Neuronal stem cell (in vitro differentiated cells): ENCODE data around the gene DLG5.

Experiments
- DNase-seq: peaks from one replicate; pipeline ENCODE4 v3.0.0-alpha.2; 2013; ENCODE audit warnings: low spot score
- H2AFZ ChIP-seq: one replicate; pipeline ENCODE4 v1.6.1; 2013; ENCODE audit warnings: mild to moderate bottlenecking, low read length, inconsistent platforms
- H2AK5ac ChIP-seq: 2 replicates; pipeline ENCODE4 v1.6.1; 2013; ENCODE audit warnings: low read depth, mild to moderate bottlenecking, inconsistent platforms, low read length, moderate library complexity, mixed read lengths
- H2BK120ac ChIP-seq: 2 replicates; pipeline ENCODE4 v1.6.1; 2013; ENCODE audit warnings: low read depth, mild to moderate bottlenecking, inconsistent platforms, low read length, moderate library complexity, mixed read lengths
- H2BK12ac ChIP-seq: one replicate; pipeline ENCODE4 v1.6.1; 2013; ENCODE audit warnings: low read length, inconsistent platforms
- H2BK15ac ChIP-seq: 2 replicates; pipeline ENCODE4 v1.6.1; 2013; ENCODE audit warnings: mild to moderate bottlenecking, low read length, inconsistent platforms, mixed read lengths
- H2BK5ac ChIP-seq: one replicate; pipeline ENCODE4 v1.6.1; 2013; ENCODE audit warnings: inconsistent platforms, mild to moderate bottlenecking, low read length, moderate library complexity
- H3K14ac ChIP-seq: one replicate; pipeline ENCODE4 v1.6.1; 2013; ENCODE audit warnings: low read length, inconsistent platforms
- H3K18ac ChIP-seq: 2 replicates; pipeline ENCODE4 v1.6.1; 2013; ENCODE audit warnings: low read length, inconsistent platforms
- H3K23ac ChIP-seq: 2 replicates; pipeline ENCODE4 v1.6.1; 2013; ENCODE audit warnings: low read depth, mild to moderate bottlenecking, mixed read lengths, low read length, inconsistent platforms; ENCODE audit not compliant: poor library complexity
- H3K27ac ChIP-seq: replicated peaks from 3 replicates; pipeline ENCODE4 v1.5.1; 2013; ENCODE audit warnings: low read length, inconsistent platforms
- H3K27me3 ChIP-seq, 3 experiments: 2 replicates each; pipeline ENCODE4 v1.6.1; 2013; ENCODE audit warnings: low read length in 3 of 3, mild to moderate bottlenecking in 2 of 3, inconsistent platforms in 1 of 3, low read depth in 1 of 3, mixed read lengths in 1 of 3, moderate library complexity in 1 of 3; ENCODE audit not compliant: control insufficient read depth in 3 of 3, insufficient read depth in 3 of 3
- H3K36me3 ChIP-seq, 2 donors: replicated peaks in 1 of 2; 2 replicates each; pipeline ENCODE4 v1.6.1; 2013; ENCODE audit warnings: low read length in 2 of 2; ENCODE audit not compliant: control insufficient read depth in 2 of 2, insufficient read depth in 2 of 2
- H3K4ac ChIP-seq: 2 replicates; pipeline ENCODE4 v1.6.1; 2013; ENCODE audit warnings: inconsistent platforms, mild to moderate bottlenecking, low read length, moderate library complexity
- H3K4me1 ChIP-seq, 2 donors: 1 replicate in 1 of 2; 2 replicates in 1 of 2; pipeline ENCODE4 v1.6.1; 2013; ENCODE audit warnings: low read length in 2 of 2, low read depth in 1 of 2; ENCODE audit not compliant: control insufficient read depth in 2 of 2, insufficient read depth in 1 of 2
- H3K4me2 ChIP-seq: one replicate; pipeline ENCODE4 v1.6.1; 2013; ENCODE audit warnings: mild to moderate bottlenecking, low read length, inconsistent platforms; ENCODE audit not compliant: insufficient read depth, poor library complexity, severe bottlenecking
- H3K4me3 ChIP-seq, 2 donors: 2 replicates each; pipeline ENCODE4 v1.5.1; 2013; ENCODE audit warnings: low read length in 2 of 2, mild to moderate bottlenecking in 2 of 2, inconsistent platforms in 1 of 2, moderate library complexity in 1 of 2
- H3K79me1 ChIP-seq: one replicate; pipeline ENCODE4 v1.6.1; 2013; ENCODE audit warnings: low read depth, mild to moderate bottlenecking, inconsistent platforms, low read length, moderate library complexity
- H3K9ac ChIP-seq: one replicate; pipeline ENCODE4 v1.6.1; 2013; ENCODE audit warnings: mild to moderate bottlenecking, low read depth, low read length, inconsistent platforms; ENCODE audit not compliant: poor library complexity
- H3K9me3 ChIP-seq, 2 donors: replicated peaks in 1 of 2; 2 replicates each; pipeline versions ENCODE3 to v1.6.1; 2013; ENCODE audit warnings: low read length in 2 of 2, mild to moderate bottlenecking in 2 of 2, inconsistent platforms in 1 of 2, low read depth in 1 of 2, mixed read lengths in 1 of 2, moderate library complexity in 1 of 2; ENCODE audit not compliant: control insufficient read depth in 2 of 2, insufficient read depth in 1 of 2
- H4K8ac ChIP-seq: one replicate; pipeline ENCODE4 v1.6.1; 2013; ENCODE audit warnings: low read depth, mild to moderate bottlenecking, inconsistent platforms, low read length, moderate library complexity
- H4K91ac ChIP-seq: one replicate; pipeline ENCODE4 v1.6.1; 2013; ENCODE audit warnings: low read length, low read depth, mild to moderate bottlenecking, inconsistent platforms; ENCODE audit not compliant: poor library complexity
- WGBS, 2 donors: extraction: QIAGEN DNeasy Blood & Tissue Kit; methylation state at CpG; one replicate each; pipeline ENCODE4 v1.1.7; 2013; ENCODE audit warnings: missing lambda C conversion rate in 2 of 2, mixed read lengths in 1 of 2; ENCODE audit not compliant: insufficient read length in 2 of 2, insufficient replicate concordance in 1 of 2; ENCODE audit errors: extremely low coverage in 2 of 2; 5-methylcytosine and 5-hydroxymethylcytosine counted together

Gene DLG5

GRCh38 chr10:77892021-77892739, 34.4 kb downstream of the DLG5 start:
- Histone ChIP-seq H3K36me3 (no peaks in the 10 kb centered on the region), H3K4me1 (peaks cover 38 to 55% of the 10 kb centered on the region in 2 donors), H3K79me1 (peaks cover 7% of the 10 kb centered on the region), H3K23ac (peak overlapping the region; percentile 12), H2AFZ (peak overlapping the region; percentile 32), H3K4ac (no peak overlapping the region), H3K18ac (peak overlapping the region; percentile 83), H4K8ac (no peak overlapping the region), H3K9me3 (no peaks in the 10 kb centered on the region), H2BK15ac (peak overlapping the region; percentile 79), H3K9ac (peak overlapping the region; percentile 63), H2BK12ac (no peak overlapping the region), H2AK5ac (peak overlapping the region; percentile 81), H3K14ac (peak overlapping the region; percentile 25), H4K91ac (no peak overlapping the region), H2BK120ac (no peak overlapping the region), H3K27ac (peak overlapping the region; percentile 76), H3K27me3 (no peaks in the 10 kb centered on the region), H3K4me3 (no peak overlapping the region), H3K4me2 (peak overlapping the region; percentile 28), H2BK5ac (no peak overlapping the region)
- no CpG with 5 or more reads among the region's 8 CpGs for WGBS, 2 donors
- no peak for DNase-seq

DNA sequence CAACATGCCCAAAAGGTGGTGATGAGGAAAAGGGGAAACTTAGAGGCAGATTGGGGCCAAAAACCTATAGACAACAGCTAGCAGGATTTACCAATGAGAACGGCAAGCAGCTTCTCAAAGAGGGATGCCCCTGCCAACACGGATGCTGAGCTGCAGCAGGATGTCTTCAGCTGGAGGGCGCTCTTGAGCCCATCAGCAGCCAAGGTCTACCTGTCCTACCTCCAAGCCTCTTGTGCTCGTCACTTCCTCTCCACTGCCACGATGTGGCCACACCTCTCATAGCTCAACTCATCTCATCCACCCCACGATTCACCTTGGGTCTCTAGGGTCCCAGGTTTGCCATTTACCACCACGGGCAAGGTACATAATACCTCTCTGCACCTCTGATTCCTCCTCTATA, 36.5 kb downstream of the DLG5 start:
- Histone ChIP-seq H3K4me3 (no peak overlapping the region), H2BK5ac (no peak overlapping the region), H4K91ac (no peak overlapping the region), H3K4ac (no peak overlapping the region), H3K23ac (no peak overlapping the region), H3K18ac (no peak overlapping the region), H3K9me3 (no peaks in the 10 kb centered on the region), H3K4me1 (peaks cover 42 to 59% of the 10 kb centered on the region in 2 donors), H3K27ac (no peak overlapping the region), H3K9ac (no peak overlapping the region), H3K79me1 (peaks cover 5% of the 10 kb centered on the region), H2BK120ac (no peak overlapping the region), H3K14ac (no peak overlapping the region), H3K27me3 (no peaks in the 10 kb centered on the region), H2BK15ac (no peak overlapping the region), H3K36me3 (no peaks in the 10 kb centered on the region), H2AFZ (no peak overlapping the region), H2BK12ac (no peak overlapping the region), H4K8ac (no peak overlapping the region), H2AK5ac (no peak overlapping the region), H3K4me2 (no peak overlapping the region)
- no peak for DNase-seq
- WGBS, 2 donors = no CpG with 5 or more reads among the region's 7 CpGs

GRCh38 chr10:77889277-77889903, 37.2 kb downstream of the DLG5 start:
- Histone ChIP-seq H3K4me3 (no peak overlapping the region), H2AFZ (no peak overlapping the region), H3K9ac (no peak overlapping the region), H3K27ac (peak overlapping the region; percentile 24), H3K9me3 (no peaks in the 10 kb centered on the region), H2BK15ac (no peak overlapping the region), H2BK120ac (no peak overlapping the region), H3K4me1 (peaks cover 42 to 55% of the 10 kb centered on the region in 2 donors), H3K4me2 (no peak overlapping the region), H4K8ac (no peak overlapping the region), H2AK5ac (no peak overlapping the region), H3K18ac (no peak overlapping the region), H4K91ac (no peak overlapping the region), H3K27me3 (no peaks in the 10 kb centered on the region), H3K14ac (no peak overlapping the region), H3K23ac (no peak overlapping the region), H2BK12ac (no peak overlapping the region), H3K4ac (no peak overlapping the region), H3K36me3 (no peaks in the 10 kb centered on the region), H2BK5ac (no peak overlapping the region), H3K79me1 (peaks cover 3% of the 10 kb centered on the region)
- peak; percentile 59 for DNase-seq
- no CpG with 5 or more reads among the region's 8 CpGs for WGBS, 2 donors

GRCh38 chr10:77888356-77888703, 38.2 kb downstream of the DLG5 start:
- WGBS, 2 donors = no CpG with 5 or more reads among the region's 7 CpGs
- H3K79me1 ChIP-seq = peaks cover 3% of the 10 kb centered on the region

More at GRCh38 chr10:77888356-77888703, 38.2 kb downstream of the DLG5 start:
- DNase-seq = no peak
- Histone ChIP-seq H4K91ac (no peak overlapping the region), H2AK5ac (no peak overlapping the region), H3K4me2 (no peak overlapping the region), H4K8ac (no peak overlapping the region), H3K4me3 (peak overlapping the region in 1 of 2 donors; percentile 34), H2BK5ac (no peak overlapping the region), H3K14ac (no peak overlapping the region), H3K9ac (no peak overlapping the region), H2BK120ac (no peak overlapping the region), H3K4ac (no peak overlapping the region), H3K27ac (no peak overlapping the region), H3K9me3 (no peaks in the 10 kb centered on the region), H2BK15ac (no peak overlapping the region), H3K27me3 (no peaks in the 10 kb centered on the region), H3K23ac (no peak overlapping the region), H3K18ac (peak overlapping the region; percentile 36), H3K4me1 (peaks cover 42 to 56% of the 10 kb centered on the region in 2 donors), H2BK12ac (no peak overlapping the region), H3K36me3 (no peaks in the 10 kb centered on the region), H2AFZ (peak overlapping the region; percentile 60)
